Mucosa of gallbladder (tissue), 1 donor: ENCODE measurements around the gene LUC7L3. TPM values are rescaled to one million over a fixed set of nuclear protein-coding genes. Genes with fewer than 3 reads are reported as not detected.
"Not testable (repeated sequence)": the region's sequence is repeated elsewhere in the genome, so short reads cannot be mapped to it uniquely, and the experiment has no call there.

Experiments
- DNase-seq: peaks from one replicate; pipeline ENCODE4 v3.0.0-alpha.2; 2020; ENCODE audit warnings: low spot score
- total RNA-seq: library from RNA; stranded (reverse); gene quantifications from one replicate; pipeline ENCODE4 v1.2.1, GENCODE V29; 2021
- donor health status: DM: no; HTN: no; CAD: no.

LUC7L3 gene
- total RNA-seq, 1 donor from 2014 or later, result 117 TPM

DNA sequence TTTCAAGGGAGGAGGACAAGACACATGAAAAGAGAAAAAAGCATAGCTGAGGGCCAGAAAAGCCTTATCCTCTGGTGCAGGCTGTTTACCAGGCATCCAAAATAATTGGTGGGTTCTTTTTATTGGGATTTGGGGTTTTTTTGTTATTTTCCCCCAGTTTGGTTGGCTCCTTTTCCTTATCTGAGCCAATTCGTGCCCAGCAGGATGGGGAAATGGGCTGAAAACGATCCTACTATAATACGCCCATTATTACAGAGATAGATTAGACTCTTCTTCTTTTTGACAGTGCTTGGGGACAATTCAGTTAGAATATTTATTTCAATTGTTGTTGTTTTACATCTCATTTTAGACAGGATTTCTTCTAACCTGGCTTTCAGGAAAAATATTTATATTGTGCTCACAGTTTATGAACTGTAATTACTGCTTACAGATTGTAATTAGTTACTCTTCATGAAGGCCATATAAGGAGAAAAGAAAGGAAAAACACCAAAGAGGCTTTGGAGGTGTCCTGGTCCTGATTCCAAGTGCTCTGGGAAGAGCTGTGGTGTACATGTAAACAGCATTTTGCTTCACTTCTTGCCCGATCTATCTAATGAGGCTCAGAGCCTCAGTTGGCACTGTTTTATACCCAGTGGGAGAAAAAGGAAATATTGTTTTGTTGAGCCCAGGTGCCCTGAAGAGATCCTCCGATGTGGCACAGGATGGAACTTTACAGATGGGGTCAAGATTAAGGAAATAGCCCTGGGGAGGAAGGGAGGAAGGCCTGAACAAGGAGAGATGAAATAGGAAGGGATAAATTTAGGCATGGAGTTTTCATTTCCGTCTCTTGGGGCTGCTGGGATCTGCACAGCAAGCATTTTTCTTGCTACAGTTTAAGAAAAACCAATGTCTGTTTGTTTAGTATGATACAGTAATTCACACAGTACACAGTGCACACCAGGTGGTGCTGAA, 11.1 kb upstream of the LUC7L3 start:
- DNase-seq, result no peak

DNA sequence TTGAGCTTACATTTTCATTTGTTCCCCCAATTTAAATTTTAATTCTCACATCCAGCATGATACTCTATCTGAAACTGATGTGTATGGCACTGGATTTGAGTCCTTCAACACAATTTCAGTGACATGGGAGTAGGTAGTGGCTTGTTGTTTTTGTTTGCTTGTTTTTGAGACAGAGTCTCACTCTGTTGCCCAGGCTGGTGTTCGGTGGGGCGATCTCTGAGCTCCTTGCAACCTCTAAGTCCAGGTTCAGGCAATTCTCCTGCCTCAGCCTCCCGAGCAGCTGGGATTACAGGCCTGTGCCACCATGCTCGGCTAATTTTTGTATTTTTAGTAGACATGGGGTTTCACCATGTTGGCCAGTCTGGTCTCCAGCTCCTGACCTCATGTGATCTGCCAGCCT, 10.3 kb upstream of the LUC7L3 start:
- DNase-seq, result not testable (repeated sequence)

DNA sequence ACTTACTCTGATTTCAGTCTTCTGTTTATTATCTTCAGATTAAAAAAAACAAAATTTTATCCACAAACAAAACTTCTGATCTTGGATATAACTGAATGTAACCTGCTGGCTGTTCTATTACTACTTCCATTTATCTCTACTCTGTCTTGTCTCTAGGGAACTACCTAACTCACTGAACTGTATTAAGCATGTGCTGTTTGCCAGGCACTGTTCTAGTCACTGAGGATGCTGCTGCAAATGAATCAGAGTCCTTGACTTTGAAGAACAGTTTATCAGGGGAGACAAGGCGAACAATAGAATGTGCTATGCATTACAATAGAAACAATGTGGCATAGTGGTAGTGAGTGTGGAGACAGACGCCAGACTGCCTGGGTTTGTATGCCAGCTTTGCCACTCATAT, 9.4 kb upstream of the LUC7L3 start:
- no peak for DNase-seq

DNA sequence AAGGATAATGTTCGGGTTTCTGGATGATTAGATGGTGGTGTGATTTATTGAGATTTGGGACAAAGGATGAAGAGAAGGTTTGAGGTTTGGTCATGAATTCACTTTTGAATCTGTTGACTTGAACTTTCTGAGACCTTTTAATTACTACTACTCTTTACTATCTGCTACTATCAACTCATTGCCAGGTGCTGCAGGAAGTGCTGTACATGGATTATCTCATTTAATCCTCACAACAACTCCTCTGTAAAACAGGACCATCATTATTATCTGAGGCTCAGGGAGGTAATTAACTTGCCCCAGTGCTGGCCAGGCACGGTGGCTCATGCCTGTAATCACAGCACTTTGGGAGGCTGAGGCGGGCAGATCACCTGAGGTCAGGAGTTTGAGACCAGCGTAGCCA, 8.8 kb upstream of the LUC7L3 start:
- no peak for DNase-seq

DNA sequence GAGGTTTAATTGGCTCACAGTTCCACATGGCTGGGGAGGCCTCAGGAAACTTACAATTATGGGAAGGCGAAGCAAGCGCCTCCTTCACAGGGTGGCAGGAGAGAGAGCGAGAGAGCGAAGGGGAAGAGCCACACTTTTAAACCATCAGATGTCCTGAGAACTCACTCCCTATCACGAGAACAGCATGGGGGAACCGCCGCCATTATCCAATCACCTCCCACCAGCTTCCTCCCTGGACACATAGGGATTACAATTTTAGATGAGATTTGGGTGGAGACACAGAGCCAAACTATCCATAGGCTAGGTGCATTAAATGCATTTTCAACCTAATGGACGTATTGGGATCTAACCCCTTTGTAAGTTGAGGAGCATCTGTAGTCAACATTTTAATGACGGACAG, 6.8 kb upstream of the LUC7L3 start:
- no peak for DNase-seq

DNA sequence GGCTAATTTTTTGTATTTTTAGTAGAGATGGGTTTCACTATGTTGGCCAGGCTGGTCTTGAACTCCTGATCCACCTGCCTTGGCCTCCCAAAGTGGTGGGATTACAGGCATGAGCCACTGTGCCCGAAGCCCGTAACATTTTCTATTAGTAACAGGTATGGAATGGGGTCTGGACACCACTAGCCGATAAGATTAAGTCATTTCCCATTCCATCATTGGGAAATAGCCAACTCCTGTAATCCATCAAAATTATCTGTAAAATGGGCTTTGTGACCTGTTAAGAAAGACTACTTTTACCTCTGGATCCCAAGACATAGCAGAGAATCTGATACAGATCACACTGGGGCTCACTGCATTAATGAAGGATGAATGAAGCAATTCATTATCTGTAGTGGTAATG, 3.9 kb upstream of the LUC7L3 start:
- DNase-seq, result no peak

DNA sequence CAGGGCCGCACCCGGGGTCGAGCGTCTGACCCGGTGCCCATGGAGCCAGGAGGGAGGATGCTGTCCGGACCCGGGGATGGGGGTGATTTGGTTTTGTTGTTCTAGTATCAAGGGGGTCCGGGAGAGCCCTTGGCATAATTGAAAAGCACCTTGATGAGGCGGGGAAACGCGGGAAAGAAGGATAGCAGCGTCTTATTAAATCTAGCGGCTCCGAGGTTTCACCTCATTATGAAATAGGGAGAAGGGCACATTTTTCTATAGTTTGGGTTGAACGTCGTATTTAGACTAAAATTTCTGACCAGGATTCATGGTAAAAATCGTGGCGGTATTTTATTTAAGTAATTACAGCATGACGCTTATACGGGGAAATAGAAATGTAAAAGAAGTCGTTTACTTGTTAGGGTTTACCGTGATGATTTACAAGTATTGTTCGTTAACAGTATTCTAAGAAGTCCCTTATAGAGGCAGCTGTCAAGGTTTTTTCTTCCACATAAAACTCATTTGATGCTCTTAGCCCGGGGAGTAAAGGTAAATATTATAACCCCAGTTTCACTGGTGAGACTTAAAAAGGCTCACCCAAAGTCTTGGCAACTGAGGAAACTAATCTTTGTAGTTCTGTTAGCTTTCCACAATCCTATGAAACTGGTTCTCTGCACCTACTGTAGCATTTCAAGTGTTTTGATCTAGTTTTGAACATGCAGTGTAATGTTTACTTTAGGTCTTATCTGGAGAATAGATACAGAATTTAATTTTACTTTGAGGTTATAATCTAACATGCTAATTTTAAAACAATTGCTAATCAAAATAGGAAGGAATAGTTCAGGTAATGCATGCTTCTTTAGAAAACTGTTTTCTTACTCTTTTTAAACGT, 756 bp downstream of the LUC7L3 start:
- no peak for DNase-seq

DNA sequence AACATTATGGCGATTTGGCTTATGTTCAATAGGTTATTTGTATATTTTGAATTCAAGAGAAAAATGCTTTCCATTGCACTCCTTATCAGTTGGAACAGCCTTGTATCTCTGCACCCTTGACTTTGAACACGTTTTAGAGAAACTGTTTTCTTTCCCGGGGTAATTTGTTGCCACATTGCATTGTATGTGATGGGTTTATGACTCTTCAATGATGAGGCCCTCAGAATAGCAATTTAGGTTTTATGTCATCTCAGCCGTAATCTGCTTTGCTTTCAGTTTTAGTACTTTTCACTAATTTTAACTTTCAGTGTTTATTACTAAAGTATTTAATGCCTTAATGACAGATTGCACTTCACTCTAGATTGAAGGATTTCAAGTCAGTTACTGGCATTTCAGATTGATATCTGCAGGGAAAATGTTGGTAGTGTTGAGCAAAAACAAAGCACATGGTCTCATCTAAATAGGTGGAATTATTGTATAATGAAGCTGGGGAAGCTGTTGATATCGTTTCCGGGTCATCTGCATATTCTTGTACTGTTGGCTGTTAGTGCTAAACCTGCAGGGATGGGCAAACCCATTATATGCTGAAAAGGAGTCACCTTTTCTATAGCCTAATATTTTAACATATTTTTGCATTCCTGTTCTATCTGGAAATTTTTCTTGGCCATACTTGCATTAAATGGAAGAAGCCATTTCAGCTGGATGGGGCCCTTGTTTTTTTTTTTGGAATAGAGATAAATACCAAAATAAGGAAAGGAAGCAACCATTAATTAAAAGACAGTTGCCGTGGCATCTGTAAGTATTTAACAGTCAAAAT, 2.0 kb downstream of the LUC7L3 start:
- DNase-seq, result no peak

DNA sequence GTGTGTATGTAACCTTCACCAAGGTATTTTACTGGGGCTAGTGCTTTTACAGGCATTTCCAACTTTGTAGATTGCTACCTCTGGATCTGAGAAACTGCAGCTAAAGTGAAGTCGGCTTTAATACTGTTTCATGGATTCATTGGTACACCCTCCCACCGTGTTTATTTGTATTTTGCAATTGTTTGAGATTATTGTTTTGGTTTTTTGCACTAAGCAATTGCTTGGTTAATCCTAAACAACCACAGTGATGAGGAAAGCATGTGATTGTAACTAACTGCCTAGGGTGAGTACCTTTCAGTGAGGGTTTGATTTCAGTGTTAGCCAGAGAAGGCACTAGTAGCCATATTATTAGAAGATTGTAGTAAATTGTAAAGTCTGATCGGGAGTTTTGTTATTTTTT, 3.3 kb downstream of the LUC7L3 start:
- no peak for DNase-seq

DNA sequence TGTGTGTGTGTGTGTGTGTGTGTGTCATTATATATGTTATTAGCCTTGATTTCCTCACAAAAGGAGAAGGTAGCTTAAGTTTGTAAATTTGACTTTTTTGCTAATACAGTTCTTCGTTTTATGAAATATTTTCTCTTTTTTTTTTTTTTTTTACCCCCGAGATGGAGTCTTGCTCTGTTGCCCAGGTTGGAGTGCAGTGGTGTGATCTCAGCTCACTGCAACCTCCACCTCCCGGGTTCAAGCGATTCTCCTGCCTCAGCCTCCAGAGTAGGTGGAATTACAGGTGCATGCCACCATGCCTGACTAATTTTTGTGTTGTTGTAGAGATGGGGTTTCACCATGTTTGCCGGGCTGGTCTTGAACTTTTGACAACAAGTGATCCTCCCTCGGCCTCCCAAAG, 5.2 kb downstream of the LUC7L3 start:
- DNase-seq, result not testable (repeated sequence)

DNA sequence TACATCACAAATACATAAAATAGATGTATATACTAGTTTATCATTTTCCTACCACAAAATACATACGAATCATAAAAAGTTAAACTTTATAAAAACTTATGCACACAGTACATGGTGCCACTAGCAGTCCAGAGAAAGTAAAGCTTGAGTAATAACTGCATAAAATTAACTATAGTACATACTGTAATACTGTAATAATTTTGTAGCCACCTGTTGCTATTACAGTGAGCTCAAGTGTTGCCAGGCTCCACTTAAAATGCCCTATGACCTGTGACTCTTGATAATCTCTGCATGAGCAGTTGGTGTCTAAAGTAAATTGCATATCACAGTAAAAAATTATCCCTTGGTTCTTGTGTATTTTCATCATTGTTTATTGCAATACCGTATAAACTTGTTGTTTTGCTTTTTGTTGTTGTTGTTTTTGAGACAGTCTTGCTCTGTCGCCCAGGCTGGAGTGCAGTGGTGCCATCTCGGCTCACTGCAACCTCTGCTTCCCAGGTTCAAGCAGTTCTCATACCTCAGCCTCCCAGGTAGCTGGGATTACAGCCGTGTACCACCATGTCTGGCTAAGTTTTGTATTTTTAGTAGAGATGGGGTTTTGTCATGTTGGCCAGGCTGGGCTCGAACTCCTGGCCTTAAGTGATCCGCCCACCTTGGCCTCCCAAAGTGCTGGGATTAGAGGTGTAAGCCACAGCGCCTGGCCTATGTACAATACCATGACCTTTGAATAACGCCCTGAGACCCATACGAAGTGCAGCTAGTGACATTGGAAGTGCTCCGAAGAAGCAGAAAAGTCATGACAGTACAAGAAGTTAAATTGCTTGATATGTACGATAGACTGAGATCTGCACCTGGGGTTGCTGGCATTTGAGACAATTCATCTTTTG, 6.6 kb downstream of the LUC7L3 start:
- DNase-seq, result no peak

DNA sequence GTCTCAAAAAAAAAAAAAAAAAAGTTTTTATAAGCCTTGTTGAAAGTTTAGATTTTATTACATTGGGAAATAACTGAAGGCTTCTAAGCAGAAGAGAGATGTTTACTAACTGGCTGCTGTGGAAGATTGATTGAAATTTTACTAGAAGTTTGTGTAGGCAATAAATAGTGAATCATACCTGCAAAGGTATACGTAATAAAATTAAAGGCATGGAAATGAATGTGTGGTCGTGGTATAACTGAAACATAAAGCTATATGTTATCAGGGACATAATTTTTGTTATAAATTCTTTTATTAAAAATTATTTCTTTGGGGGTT, 8.7 kb downstream of the LUC7L3 start:
- DNase-seq, result no peak

DNA sequence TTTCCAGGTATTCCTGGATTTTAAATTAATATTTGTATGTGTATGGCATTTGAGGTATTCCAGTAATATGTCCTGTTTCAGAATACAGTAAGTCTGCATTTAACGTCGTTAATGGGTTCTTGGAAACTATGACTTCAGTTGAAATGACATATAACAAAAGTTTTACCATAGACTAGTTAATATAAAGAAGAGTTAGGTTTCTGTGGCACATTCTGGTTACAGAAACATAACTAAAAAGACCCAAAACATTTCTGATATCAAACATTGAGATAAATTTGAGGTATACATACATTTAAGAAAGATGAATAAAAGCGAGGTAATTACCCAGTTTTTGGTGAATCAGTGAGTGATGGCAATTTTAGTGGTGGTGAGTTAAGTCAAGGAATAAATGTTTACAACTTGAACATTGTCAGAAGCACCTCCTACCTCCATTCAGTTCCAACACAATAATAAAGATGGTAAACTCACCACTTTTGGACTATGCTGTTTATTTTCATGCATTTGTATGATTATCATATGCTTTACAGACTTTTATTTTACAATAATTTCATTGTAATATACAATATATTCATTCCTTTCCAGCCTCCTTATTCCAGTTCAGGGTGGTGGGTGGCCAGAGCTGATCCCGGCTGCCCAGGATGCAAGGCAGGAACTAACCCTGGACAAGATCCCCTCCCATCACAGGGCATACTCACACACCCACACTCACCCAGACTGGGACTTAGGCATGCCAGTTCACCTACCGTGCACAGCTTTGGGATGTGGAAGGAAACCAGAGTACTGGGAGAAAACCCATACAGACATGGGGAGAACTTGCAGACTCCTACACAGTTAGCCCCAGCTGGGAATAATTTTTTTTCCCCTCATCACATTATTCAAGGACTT, 9.7 kb downstream of the LUC7L3 start:
- no peak for DNase-seq

DNA sequence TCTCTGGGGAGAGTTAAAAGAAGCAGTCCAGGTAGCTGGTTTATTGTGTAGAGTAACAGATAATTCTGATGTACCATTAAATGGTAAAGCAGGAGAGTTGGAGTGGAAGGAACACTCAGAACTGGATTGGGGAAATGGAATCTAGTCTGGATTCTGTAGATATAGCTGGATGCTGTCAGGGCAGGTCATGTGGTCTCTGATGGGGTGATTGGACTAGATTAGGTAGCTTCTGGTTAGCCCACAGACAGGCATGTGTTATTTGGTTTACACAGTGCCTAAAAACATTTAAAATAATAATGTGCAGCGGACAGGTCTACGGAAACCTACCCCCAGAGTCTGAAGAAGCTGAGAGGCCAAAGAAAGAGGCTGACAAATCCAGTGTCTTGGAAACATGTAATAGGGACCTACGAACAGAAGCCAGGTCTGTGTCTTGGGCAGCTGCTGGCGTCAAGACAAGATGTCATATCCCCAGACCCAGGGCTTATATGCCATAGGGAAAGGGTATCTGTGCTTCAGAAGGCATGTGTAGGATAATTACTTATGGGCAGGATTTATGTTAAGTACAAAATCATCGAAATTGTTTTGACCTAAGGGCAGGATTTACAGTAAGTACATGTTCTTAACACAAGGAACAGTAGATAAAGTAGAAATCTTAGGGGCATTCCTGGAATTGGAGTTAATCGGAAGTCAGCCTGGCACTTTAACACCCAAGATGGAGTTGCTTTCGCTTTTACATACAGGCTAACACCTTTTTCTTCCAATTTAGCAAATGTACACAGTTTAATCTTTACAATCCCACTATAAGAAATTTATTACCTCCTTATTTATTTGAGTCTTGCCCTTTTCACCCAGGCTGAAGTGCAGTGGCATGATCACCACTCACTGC, 12.4 kb downstream of the LUC7L3 start:
- DNase-seq, result no peak

DNA sequence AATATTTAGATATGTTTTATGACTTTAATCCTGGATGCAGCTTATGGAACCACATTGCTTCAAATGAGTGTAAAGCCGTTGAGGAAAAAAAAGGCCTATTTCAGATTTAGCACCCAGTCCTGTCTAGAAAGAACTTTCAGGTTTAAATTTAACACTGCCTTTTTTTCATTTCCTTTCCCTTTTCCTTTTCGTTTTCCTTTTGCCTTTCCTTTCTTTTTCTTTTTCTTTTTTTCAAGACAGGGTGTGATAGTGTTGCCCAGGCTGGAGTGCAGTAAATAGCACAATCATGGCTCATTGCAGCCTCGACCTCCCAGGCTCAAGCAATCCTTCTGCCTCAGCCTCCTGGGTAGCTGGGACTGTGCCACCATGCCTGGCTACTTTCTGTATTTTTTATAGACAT, 15.9 kb downstream of the LUC7L3 start:
- DNase-seq, result no peak

DNA sequence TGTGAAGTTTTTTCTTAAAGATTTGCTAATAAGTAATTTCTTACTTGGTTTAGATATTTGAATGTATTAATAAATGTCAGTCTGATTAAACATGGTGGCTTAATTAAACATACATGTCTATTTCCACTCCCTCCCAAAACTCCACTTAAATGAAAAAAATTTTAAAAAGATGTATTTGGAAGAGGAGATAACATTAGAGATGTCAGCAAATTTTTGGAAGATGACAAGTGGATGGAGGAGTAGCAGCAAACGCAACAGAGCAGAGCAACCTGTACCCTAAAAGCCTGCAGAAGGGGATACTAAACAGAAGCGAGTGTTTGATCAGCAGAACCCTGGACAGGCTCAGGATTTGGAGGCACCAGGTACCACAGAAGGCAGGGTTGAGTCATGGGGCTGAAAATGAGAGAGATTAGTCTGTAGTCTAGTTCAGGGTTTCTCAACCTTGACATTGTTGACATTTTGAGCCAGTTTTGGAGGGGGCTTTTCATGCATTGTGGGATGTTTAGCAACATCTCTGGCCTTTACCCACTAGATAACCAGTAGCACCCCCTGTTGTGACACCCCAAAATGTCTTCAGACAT, 17.8 kb downstream of the LUC7L3 start:
- no peak for DNase-seq

DNA sequence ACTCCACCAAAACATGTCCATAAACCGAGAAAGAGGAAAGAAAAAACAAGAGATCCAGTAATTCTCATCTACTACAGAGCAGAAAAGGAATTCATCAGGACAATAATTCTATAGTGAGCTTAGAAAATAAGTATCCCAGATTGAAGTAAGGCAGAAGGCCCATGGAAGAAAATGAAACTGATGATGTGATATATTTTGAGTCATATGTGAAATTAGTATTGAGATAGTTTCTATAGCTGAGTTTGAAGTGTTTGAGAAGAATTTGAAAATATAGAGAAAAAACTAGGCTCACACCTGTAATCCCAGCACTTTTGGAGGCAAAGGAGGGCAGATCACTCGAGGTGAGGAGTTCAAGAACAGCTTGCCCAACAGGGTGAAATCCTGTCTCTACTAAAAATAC, 19.7 kb downstream of the LUC7L3 start:
- DNase-seq, result no peak

DNA sequence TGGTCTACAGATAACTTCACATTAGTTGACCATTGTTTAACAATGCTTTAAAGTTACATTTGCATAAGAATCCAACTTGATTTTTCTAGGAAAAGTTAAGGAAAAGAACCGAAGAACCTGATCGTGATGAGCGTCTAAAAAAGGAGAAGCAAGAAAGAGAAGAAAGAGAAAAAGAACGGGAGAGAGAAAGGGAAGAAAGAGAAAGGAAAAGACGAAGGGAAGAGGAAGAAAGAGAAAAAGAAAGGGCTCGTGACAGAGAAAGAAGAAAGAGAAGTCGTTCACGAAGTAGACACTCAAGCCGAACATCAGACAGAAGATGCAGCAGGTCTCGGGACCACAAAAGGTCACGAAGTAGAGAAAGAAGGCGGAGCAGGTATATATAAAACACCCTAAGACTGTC, 26.2 kb downstream of the LUC7L3 start:
- DNase-seq, result no peak

DNA sequence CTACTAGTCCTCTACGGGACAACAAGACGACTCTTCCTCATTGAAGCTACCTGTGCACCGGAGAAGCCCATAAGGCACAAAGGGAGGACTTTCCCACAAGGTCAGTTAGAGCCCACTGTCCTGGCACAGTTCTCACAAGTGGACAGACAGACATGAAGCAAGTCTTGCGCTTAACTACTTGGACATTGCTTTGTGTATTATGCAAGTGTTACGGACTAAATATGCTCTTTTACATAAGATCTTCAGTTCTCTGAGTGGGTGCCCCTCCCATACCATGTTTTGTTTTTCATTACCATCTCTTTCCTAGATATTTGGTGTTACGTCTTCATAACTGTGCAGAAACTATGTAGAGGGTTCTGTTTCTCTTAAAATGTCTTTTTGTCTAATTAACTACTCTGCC, 29.8 kb downstream of the LUC7L3 start:
- no peak for DNase-seq
